LNCAP (cell line): ENCODE measurements around the gene ANO2.

Source experiments
- TF ChIP-seq, protein P1 (sequence below): fragments of 450-650 bp; IDR thresholded peaks from 2 replicates; pipeline ENCODE4 v1.5.1; 2017; ENCODE audit warnings: mild to moderate bottlenecking

Gene ANO2

DNA sequence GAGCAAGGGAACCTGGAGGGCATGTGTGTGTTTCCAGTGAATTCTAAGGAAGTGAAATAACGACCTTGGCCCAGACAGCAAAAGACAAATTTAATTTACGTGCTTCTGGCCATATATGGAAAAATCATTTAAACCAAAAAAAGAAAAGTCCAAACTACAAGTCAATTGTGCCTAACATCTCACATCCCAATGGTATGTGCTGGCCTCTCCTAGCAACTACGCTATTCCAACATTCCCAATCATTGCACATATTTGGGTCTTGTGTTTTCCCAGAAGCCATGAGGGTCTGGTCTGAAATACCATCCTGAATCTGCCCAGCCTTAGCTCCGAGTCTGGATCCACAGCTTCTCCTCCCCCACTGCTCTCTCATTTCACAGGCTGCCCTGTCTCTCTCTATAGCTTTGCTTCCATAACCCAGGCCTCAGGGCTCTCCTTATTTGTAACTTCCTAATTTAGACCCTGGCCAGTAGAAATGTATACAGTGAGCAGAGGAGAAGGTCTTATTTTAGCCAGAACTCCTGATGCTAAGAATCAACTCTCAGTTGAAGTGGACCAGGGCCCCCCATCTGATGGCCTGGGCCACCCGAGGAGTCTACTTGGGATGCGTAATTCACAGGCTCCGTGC, 224.6 kb downstream of the ANO2 start:
- TF ChIP-seq, protein P1, sequence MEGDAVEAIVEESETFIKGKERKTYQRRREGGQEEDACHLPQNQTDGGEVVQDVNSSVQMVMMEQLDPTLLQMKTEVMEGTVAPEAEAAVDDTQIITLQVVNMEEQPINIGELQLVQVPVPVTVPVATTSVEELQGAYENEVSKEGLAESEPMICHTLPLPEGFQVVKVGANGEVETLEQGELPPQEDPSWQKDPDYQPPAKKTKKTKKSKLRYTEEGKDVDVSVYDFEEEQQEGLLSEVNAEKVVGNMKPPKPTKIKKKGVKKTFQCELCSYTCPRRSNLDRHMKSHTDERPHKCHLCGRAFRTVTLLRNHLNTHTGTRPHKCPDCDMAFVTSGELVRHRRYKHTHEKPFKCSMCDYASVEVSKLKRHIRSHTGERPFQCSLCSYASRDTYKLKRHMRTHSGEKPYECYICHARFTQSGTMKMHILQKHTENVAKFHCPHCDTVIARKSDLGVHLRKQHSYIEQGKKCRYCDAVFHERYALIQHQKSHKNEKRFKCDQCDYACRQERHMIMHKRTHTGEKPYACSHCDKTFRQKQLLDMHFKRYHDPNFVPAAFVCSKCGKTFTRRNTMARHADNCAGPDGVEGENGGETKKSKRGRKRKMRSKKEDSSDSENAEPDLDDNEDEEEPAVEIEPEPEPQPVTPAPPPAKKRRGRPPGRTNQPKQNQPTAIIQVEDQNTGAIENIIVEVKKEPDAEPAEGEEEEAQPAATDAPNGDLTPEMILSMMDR = no peak

DNA sequence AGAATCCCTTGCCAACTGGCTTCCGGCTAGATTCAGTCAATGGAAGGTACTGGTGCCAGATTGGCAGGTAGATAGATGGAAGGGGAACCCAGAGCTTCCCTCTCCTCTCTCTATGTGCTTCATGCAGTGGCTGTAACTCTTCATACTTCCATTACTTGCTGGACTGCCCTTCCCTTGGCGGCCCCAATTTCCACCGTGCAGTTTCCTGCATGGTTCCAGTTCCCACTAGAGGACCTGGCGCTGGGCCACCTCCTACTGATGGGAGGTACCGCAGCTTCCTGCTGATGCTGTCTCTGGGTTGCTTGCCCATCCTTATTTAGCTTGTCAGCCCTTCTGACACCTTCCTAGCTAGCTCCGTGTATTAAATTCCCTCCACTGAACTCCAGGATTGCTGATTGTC, 226.4 kb downstream of the ANO2 start:
- TF ChIP-seq, protein P1 = no peak

DNA sequence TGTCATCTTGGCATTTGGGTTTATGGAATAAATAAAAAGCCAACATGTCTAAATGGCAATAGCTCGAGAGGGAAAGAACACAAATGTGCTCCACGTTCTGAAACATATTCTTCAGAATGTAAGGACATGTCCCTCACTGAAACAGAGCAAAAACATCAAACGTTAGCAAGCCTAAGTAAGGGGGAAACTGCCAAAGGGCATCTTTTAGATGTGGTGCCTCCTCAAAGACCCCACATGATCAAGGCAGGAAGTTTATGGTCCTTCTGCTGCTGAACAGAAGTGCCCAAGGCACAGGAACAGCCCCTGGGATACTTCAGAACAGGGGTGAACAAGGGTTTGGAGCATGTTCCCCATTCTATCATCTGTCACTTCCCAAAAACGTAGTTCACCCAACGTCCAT, 227.0 kb downstream of the ANO2 start:
- TF ChIP-seq, protein P1 = no peak

DNA sequence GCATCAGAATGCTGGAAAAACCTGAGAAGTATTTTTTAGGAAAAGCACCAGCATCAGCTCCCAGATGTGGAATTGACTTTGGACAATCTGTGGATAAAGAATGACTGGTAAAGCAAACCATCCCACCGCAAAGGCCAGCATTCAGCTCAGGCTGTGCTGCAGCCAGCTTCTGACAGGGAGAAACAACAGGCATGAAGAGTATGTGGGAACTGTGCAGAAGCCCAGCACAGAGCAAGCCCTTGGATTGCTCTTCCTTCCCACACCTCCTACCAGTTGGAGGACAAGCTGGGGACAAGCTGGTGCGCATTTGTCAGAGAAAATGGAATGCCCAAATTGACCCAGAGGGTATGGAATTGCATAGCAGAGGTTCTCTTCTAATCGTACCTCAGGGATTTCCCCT, 228.1 kb downstream of the ANO2 start:
- TF ChIP-seq, protein P1 = no peak

DNA sequence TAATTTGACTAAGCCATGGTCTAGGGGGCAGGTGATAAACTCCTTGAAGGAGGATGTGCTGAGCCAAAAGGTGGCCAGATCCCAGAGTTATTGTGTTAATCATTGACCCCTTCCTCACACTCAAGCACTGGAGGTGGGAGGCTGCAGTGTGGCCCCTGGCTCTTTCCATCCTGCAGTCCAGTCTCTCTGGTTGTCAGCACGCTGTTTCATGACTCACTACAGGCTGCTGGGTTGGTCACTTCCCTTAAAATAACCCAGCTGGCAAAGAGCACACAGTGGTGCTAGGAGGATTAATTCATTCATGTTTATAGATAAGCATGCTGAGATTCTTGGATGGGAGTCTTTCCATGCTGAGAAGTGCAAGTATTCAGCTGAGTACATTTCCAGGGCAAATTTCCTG, 228.9 kb downstream of the ANO2 start:
- TF ChIP-seq, protein P1 = no peak

DNA sequence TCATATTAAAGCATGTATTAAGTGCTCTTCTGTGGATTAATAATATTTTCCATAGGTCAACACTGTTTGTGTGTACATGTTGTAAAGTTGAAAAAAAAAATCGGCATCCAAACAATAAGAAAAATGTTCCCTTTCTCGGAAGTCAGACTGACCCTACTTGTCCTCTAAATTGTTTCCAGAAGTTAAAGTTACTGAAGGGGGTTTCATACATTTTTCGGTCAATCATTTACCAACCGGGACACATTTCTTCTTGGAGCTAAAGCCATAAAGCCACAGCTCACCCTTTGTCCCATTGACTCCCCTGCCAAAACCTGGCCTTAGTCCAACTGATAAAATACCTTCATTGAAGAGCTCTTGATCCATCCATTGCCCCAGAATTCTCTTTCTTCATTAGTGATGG, 230.0 kb downstream of the ANO2 start:
- TF ChIP-seq, protein P1 = no peak

DNA sequence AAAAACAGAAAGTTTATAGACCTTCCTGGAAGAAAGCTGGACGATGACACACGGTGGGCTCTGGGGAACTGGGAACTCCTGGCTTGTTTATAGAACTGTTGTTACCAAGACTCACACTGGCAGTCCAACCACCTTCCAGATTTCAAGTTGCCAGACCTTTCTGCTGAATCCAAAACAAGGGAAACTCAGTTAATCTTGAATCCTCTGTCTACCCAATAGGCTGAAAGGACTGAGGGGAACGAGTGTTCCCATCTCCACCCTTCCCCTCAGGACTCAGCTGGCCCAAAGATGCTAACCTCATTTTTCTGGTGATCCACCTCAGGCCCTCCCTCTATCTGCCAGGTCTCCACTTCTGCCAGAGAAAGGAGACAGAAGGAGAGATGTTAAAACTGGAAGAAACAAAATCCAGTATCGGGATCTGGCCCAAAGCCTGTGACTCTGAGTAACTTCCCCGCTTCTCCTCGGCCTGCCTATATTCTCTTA, 231.4 kb downstream of the ANO2 start:
- TF ChIP-seq, protein P1 = no peak
